Measurements from ENCODE around the gene NOP9.

DNA sequence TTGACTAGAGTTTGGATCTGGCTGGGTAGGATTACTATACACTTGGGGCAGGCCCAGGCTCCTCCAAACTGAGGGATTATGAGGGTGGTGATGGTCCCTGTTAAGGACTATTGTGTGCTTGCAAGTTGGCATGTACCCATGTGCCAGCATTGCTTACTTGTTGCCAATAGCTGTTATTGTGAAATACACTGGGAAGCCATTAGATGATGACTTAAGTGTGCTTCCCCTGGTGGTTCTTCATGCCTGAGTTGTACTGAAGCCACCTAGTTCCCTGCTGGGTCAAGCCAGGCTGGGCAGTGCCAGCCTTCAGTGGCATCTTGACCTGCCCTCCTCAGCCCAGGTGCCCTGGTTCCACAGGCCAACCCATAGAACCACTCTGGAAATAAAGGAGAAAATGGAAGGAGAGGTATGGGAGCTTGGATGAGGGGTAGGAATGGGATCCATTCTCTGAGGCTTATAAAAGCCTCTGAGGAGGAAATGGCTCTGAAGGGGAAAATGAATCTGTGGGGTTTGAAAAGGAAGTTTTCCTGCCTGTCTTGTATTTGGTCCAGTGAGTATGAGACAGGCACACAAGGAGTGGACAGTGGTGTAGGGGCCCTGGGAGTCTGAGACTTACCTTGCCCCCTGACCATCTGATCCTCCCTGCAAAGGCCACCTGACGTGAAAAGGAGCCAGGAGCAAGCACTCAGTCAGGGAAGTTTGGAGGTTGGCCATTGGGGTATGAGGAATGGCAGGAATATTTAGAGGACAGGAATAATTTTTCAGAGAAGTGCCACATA is 12.4 kb downstream of the NOP9 start:
- TF ChIP-seq CTCF (IDR thresholded peaks at IDR 0.05) = no peak
- TF ChIP-seq ZFX (IDR thresholded peaks at IDR 0.05; ENCODE audit: borderline replicate concordance) = no peak

All from 22Rv1 (cell line).